ENCODE results near the gene UBAC2.
A peak's percentile ranks its signal among the peaks of the same experiment; 100 is the strongest.

Gene UBAC2

GRCh38 chr13:99196466-99197116 is 4.1 kb upstream of the UBAC2 start:
- no peak overlapping the region for H3K27ac ChIP-seq
- DNase-seq = no peak
- H3K36me3 ChIP-seq (replicated peaks) = no peaks in the 10 kb centered on the region
- no peak overlapping the region for H3K4me3 ChIP-seq (ENCODE audit: low read depth, low read length)
- no peaks in the 10 kb centered on the region for H3K27me3 ChIP-seq (replicated peaks)
- TF ChIP-seq CTCF (IDR thresholded peaks at IDR 0.05; ENCODE audit: low read depth, low read length, missing control alignments) = peak; percentile 27
- in situ Hi-C loops (cut with HindIII; ENCODE audit: low pct_ligation_motif_present, low sequenced_read_pairs) = no loop called here

GRCh38 chr13:99197117-99197651 is 3.5 kb upstream of the UBAC2 start:
- no peak for DNase-seq
- in situ Hi-C loops (cut with HindIII; ENCODE audit: low pct_ligation_motif_present, low sequenced_read_pairs) = no loop called here
- Histone ChIP-seq H3K27ac (no peak overlapping the region), H3K27me3 (replicated peaks) (no peaks in the 10 kb centered on the region), H3K36me3 (replicated peaks) (no peaks in the 10 kb centered on the region), H3K4me3 (ENCODE audit: low read depth, low read length) (no peak overlapping the region)
- TF ChIP-seq CTCF (IDR thresholded peaks at IDR 0.05; ENCODE audit: low read depth, low read length, missing control alignments) = no peak

GRCh38 chr13:99199541-99200431 is 868 bp upstream of the UBAC2 start:
- H3K27me3 ChIP-seq (replicated peaks) = no peaks in the 10 kb centered on the region
- H3K27ac ChIP-seq = peak overlapping the region; percentile 81
- no peaks in the 10 kb centered on the region for H3K36me3 ChIP-seq (replicated peaks)
- H3K4me3 ChIP-seq (ENCODE audit: low read depth, low read length) = peak overlapping the region; percentile 94
- TF ChIP-seq CTCF (IDR thresholded peaks at IDR 0.05; ENCODE audit: low read depth, low read length, missing control alignments) = no peak
- in situ Hi-C loops (cut with HindIII; ENCODE audit: low pct_ligation_motif_present, low sequenced_read_pairs) = no loop called here
- DNase-seq = no peak

- no peak for TF ChIP-seq CTCF (IDR thresholded peaks at IDR 0.05; ENCODE audit: low read depth, low read length, missing control alignments)
- no peaks in the 10 kb centered on the region for H3K36me3 ChIP-seq (replicated peaks)
- DNase-seq = no peak
- no peak overlapping the region for H3K27ac ChIP-seq
- H3K4me3 ChIP-seq (ENCODE audit: low read depth, low read length) = no peak overlapping the region
- H3K27me3 ChIP-seq (replicated peaks) = no peaks in the 10 kb centered on the region
- in situ Hi-C loops (cut with HindIII; ENCODE audit: low pct_ligation_motif_present, low sequenced_read_pairs) = no loop called here
Measured at GRCh38 chr13:99203601-99204579, 3.2 kb downstream of the UBAC2 start.

GRCh38 chr13:99205621-99206220 is 5.1 kb downstream of the UBAC2 start:
- Histone ChIP-seq H3K4me3 (ENCODE audit: low read depth, low read length) (no peak overlapping the region), H3K36me3 (replicated peaks) (no peaks in the 10 kb centered on the region), H3K27me3 (replicated peaks) (no peaks in the 10 kb centered on the region), H3K27ac (no peak overlapping the region)
- DNase-seq = no peak
- no peak for TF ChIP-seq CTCF (IDR thresholded peaks at IDR 0.05; ENCODE audit: low read depth, low read length, missing control alignments)
- in situ Hi-C loops (cut with HindIII; ENCODE audit: low pct_ligation_motif_present, low sequenced_read_pairs) = no loop called here
